Esophagus (tissue), 2 donors: ENCODE results near the gene TMEM247. TPM values are rescaled to one million over a fixed set of nuclear protein-coding genes. Genes with fewer than 3 reads are reported as not detected.

Source experiments
- H3K27ac ChIP-seq, 2 donors: one replicate each; pipeline ENCODE4 v1.5.1; 2013; ENCODE audit warnings: low read depth in 2 of 2, mild to moderate bottlenecking in 2 of 2, inconsistent platforms in 1 of 2, low read length in 1 of 2, moderate library complexity in 1 of 2
- H3K27me3 ChIP-seq, 2 donors: one replicate each; pipeline ENCODE4 v1.6.1; 2013; ENCODE audit warnings: low read length in 2 of 2, control low read depth in 1 of 2, mild to moderate bottlenecking in 1 of 2; ENCODE audit not compliant: insufficient read depth in 2 of 2, control insufficient read depth in 1 of 2
- H3K36me3 ChIP-seq, 2 donors: one replicate each; pipeline ENCODE4 v1.6.1; 2013; ENCODE audit warnings: low read length in 1 of 2; ENCODE audit not compliant: control insufficient read depth in 2 of 2, insufficient read depth in 2 of 2
- H3K4me1 ChIP-seq, 2 donors: one replicate each; pipeline ENCODE4 v1.6.1; 2013; ENCODE audit warnings: low read length in 1 of 2; ENCODE audit not compliant: control insufficient read depth in 2 of 2, insufficient read depth in 2 of 2
- H3K4me3 ChIP-seq, 2 donors: one replicate each; pipeline ENCODE4 v1.5.1; 2013; ENCODE audit warnings: low read length in 2 of 2, mild to moderate bottlenecking in 2 of 2, low read depth in 1 of 2, moderate library complexity in 1 of 2
- H3K9me3 ChIP-seq, 2 donors: one replicate each; pipeline ENCODE4 v1.6.1; 2013; ENCODE audit warnings: mild to moderate bottlenecking in 2 of 2, low read depth in 1 of 2, low read length in 1 of 2, moderate library complexity in 1 of 2; ENCODE audit not compliant: control insufficient read depth in 2 of 2, insufficient read depth in 1 of 2
- WGBS, 2 donors: extraction: QIAGEN DNeasy Blood & Tissue Kit; methylation state at CpG; one replicate each; pipeline ENCODE4 v1.1.7; 2013; 5-methylcytosine and 5-hydroxymethylcytosine counted together
- polyA plus RNA-seq, 2 donors: library from polyadenylated mRNA; stranded (reverse); fragments of 200-250 nt; gene quantifications; one replicate each; pipeline ENCODE4 v1.2.3, GENCODE V29; 2013
- donor health status: healthy with polysubstance abuse.
- donor health status: Bipolar disorder and iron deficiency.

Gene TMEM247
- not detected for polyA plus RNA-seq

DNA sequence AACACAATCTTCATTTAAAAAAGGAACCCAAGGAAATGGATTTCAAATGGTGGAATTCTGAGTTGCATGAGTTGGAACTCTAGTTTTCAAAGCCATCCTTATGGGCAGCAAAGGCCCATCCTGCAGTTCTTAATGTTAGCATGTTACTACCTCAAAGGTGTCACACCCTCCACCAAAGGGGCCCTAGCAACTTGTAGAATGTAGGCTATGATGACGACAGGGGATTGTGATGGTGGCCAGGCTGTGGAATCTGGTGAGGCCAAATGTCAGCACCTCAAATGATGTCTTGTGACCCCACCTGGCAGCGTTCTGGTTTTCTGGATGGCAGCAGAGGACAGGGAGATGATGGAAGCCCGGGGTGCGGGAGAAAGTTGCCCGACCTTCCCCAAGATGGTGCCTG is at the start of gene TMEM247:
TSS of gene TMEM247 (plus strand) at position 301 of the 400 bp plus-strand sequence.
- Histone ChIP-seq H3K27ac (no peak within 1 kb of the TSS), H3K4me3 (no peak within 1 kb of the TSS), H3K27me3 (no peaks in the 10 kb centered on the region), H3K4me1 (no peaks in the 10 kb centered on the region), H3K9me3 (no peaks in the 10 kb centered on the region), H3K36me3 (no peaks in the 10 kb centered on the region)
- 75 to 77% methylated on average over 5 of the region's 5 CpGs for WGBS, 2 donors

DNA sequence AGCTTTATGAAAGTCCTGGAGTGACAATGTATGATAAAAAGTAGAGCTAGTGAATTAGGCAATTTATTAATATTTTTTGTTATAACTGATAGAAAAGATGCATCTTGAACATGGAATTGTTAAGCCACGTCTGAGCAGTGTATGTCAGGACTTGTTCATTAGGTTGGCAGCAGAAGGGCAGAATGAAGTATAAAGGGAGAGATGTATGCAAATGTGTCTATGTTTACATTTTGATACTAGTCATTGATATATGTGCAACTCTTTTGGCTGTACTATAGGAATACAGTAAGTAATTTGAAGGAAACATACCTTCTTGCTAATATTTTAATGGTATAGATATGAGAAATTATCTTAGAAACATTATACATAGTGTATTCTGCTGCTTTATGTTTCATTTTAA is 49.0 kb upstream of the TMEM247 start:
- Histone ChIP-seq H3K4me1 (no peaks in the 10 kb centered on the region), H3K27ac (no peak overlapping the region), H3K27me3 (no peaks in the 10 kb centered on the region), H3K9me3 (no peaks in the 10 kb centered on the region), H3K36me3 (no peaks in the 10 kb centered on the region), H3K4me3 (no peak overlapping the region)
- WGBS, 2 donors, result 47 to 55% methylated on average over 1 of the region's 1 CpG

DNA sequence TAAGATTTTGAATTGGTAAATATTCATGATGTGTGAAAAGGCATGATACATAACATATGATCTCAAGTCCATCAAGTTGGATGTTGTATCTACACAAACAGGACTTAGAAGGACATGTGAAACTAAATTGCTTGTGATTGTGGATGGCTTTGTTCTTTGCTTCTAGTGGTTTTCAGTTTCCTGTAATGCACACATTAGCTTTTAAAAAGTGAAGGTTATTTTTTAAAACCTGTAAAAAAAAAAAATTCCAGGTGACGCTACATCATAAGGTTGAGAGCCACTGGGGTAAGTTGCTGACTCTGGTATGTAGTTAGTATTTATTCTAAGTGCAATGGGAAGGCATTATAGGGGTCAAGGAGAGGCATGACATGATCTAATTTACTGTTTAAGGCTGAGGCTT is 48.4 kb upstream of the TMEM247 start:
- 71 to 84% methylated on average over 1 of the region's 1 CpG for WGBS, 2 donors
- Histone ChIP-seq H3K4me3 (no peak overlapping the region), H3K4me1 (no peaks in the 10 kb centered on the region), H3K36me3 (no peaks in the 10 kb centered on the region), H3K27ac (no peak overlapping the region), H3K27me3 (no peaks in the 10 kb centered on the region), H3K9me3 (no peaks in the 10 kb centered on the region)

DNA sequence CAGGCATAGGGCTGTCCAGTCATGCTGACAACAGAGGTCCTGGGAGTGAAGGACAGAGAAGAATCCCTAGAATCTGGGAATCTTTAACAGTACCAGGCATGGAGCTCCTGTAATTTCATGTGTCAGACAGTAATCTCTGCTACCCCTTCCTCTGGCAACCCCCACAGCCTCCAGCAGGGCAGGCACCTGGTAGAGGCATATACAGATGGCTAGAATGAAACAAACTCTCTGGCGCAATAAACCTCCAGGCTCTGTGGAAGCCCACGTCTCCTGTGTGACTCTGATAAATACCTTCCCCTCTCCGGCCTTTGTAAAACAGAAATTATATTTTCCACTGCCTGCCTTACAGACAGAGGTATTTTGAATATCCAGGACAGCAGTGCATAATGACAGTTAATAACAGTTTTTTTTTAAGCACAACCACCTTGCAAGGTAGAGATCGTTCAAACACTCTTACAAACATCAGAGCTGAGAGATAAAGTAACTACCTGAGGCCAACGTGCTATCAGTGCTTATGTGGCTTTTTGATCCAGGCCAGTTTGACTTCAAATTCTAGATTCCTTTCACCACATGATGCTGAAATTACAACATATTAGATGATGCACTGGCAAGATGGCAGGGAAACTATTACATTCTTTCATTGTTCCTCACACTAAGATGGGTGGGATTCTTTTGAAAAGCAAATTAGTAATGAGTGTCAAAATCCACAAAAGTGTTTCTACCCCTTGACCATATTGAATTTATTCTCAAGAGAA is 47.7 kb upstream of the TMEM247 start:
- Histone ChIP-seq H3K36me3 (no peaks in the 10 kb centered on the region), H3K9me3 (no peaks in the 10 kb centered on the region), H3K27ac (no peak overlapping the region), H3K27me3 (no peaks in the 10 kb centered on the region), H3K4me1 (no peaks in the 10 kb centered on the region), H3K4me3 (no peak overlapping the region)
- WGBS, 2 donors, result 69 to 83% methylated on average over 5 of the region's 5 CpGs

DNA sequence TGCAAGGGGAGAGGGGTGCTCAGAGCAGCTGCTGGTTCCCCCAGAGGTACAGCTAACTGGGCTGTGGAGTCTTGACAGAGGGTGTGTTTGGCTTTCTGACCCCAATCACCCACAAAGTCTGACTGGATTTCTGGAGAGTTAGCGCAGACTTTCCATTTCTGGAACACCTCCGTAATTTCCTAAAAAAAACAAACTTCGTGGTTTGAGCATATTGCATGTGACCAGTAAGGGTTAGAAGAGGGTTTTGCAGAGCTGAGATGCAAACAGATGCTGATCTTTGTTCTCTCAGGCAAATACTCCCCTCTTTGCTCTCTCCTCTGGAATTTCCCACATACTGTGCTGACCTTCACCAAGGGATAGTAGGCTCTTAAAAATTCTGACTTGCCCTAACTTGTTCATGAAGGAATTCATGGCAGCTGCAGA is 44.5 kb upstream of the TMEM247 start:
- Histone ChIP-seq H3K4me3 (no peak overlapping the region), H3K36me3 (no peaks in the 10 kb centered on the region), H3K4me1 (no peaks in the 10 kb centered on the region), H3K9me3 (no peaks in the 10 kb centered on the region), H3K27ac (no peak overlapping the region), H3K27me3 (no peaks in the 10 kb centered on the region)
- 70 to 75% methylated on average over 3 of the region's 3 CpGs for WGBS, 2 donors

DNA sequence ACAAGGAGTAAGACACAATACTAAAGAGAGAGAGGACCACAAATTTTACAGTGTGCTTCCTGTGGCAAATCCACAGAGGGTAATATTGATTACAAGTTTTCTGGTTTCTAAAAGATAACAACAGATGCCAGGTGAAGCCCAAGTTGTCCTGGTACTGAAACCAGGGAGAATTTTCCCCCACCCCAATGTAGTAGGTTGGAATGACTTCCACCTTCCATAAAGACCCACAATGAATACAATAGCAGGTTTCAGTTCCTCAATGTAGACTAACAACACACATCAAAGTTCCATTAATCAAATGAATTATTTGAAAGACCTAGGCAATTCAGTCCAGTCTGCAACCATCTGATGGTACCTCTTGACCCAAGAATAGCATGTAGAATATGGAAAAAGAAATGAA is 44.0 kb upstream of the TMEM247 start:
- Histone ChIP-seq H3K27ac (no peak overlapping the region), H3K27me3 (no peaks in the 10 kb centered on the region), H3K4me1 (no peaks in the 10 kb centered on the region), H3K9me3 (no peaks in the 10 kb centered on the region), H3K4me3 (no peak overlapping the region), H3K36me3 (no peaks in the 10 kb centered on the region)

DNA sequence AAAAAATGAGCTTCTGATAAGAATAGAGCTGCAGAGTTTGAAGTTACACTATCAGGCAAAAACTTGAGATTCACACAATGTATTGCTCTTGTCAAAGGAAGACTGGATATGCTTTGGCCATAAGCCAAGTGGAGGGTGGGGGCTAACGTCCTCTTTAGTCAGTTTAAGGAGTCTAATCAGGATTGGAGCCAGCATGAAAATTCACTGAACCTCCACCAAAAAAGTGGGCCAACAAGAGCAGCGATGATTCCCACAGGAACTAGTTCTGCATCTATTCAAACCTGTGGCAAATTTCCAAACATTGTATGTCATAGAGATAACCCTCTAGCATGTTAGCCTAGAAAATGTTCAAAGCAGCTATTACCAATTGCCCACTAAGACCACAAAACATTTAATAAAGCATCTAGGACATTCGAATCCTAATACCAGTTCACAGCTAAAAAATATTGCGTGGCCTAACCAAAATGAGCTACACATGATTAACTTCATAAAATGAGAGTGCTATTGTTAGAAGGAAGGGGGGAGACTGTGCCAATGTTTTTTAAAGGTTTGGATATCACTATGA is 43.5 kb upstream of the TMEM247 start:
- H3K9me3 ChIP-seq, result no peaks in the 10 kb centered on the region
- H3K27ac ChIP-seq, result no peak overlapping the region
- H3K27me3 ChIP-seq, result no peaks in the 10 kb centered on the region
- WGBS, 2 donors, result 60 to 61% methylated on average over 4 of the region's 4 CpGs
- H3K4me1 ChIP-seq, result no peaks in the 10 kb centered on the region
- H3K36me3 ChIP-seq, result no peaks in the 10 kb centered on the region
- no peak overlapping the region for H3K4me3 ChIP-seq

DNA sequence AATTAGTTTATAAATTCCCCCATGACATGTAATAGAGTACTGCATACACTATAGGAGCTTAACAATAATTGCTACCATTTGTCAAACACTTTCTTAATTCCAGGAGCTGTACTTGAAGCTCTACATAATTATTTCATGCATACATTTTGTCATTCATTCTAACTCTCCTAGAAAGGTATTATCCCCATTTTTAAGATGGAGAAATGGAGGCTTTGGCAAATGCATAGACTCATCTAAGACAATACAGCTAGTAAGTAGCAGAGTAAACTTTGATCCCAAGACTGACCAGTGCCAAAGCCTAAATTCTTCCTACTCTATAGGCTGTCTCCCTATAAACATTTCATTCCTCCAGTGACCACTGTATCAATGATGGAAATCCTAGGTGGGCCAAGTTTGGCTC is 42.6 kb upstream of the TMEM247 start:
- no peaks in the 10 kb centered on the region for H3K36me3 ChIP-seq
- H3K9me3 ChIP-seq, result no peaks in the 10 kb centered on the region
- no peak overlapping the region for H3K27ac ChIP-seq
- no peak overlapping the region for H3K4me3 ChIP-seq
- no peaks in the 10 kb centered on the region for H3K4me1 ChIP-seq
- no peaks in the 10 kb centered on the region for H3K27me3 ChIP-seq

DNA sequence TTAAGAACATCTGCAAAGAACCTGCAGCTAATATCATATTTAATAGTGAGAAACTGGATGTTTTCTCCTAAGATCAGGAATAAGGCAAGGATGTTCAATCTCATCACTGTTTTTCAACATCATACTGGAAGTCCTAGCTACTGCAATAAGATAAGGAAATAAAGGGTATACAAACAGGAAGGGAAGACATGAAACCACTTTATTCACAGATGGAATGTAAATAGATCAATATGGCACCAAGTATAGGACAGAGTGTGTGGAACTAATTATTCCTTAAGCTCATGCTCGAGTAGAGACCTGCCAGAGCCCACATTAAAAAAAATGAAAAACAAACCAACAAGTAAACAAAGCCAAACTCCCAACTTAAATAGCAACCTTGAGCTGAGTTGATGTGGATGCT is 41.3 kb upstream of the TMEM247 start:
- H3K27me3 ChIP-seq, result no peaks in the 10 kb centered on the region
- no peaks in the 10 kb centered on the region for H3K4me1 ChIP-seq
- no peaks in the 10 kb centered on the region for H3K36me3 ChIP-seq
- WGBS, 2 donors, result 66 to 75% methylated on average over 1 of the region's 1 CpG
- no peak overlapping the region for H3K27ac ChIP-seq
- no peak overlapping the region for H3K4me3 ChIP-seq
- no peaks in the 10 kb centered on the region for H3K9me3 ChIP-seq

DNA sequence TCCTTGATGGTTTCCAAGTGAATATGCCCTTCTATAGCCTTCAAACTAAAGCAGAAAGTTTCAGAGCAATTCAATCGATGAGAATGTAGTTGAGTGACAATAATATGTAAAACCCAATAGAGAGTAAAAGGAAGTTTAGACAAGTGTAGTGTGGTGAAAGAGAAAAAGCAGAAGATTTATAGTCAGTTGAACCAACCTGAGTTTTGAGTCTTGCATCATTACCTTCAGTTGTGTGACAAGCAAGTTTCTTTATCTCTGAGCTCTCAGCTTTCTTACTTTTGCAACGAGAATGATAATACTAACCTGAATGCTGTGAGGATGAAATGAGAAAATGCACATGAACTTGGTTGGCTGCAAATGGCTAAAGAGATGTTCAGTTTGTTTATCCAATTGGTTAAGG is 40.6 kb upstream of the TMEM247 start:
- H3K27me3 ChIP-seq, result no peaks in the 10 kb centered on the region
- no peak overlapping the region for H3K27ac ChIP-seq
- no peak overlapping the region for H3K4me3 ChIP-seq
- H3K9me3 ChIP-seq, result no peaks in the 10 kb centered on the region
- 72 to 86% methylated on average over 2 of the region's 2 CpGs for WGBS, 2 donors
- H3K36me3 ChIP-seq, result no peaks in the 10 kb centered on the region
- no peaks in the 10 kb centered on the region for H3K4me1 ChIP-seq
